Uterus (tissue), 4 donors: ENCODE measurements around the gene USP15. TPM values are rescaled to one million over a fixed set of nuclear protein-coding genes. Genes with fewer than 3 reads are reported as not detected.

Source experiments
- DNase-seq, 2 donors: peaks; one replicate each; pipeline ENCODE4 v3.0.0-alpha.2; 2019 to 2020
- H3K27ac ChIP-seq, 2 donors: fragments of 200-600 bp; sonication (generic); 1 replicate in 1 of 2; 2 replicates in 1 of 2; pipeline ENCODE4 v1.5.1; 2016 to 2018
- H3K27me3 ChIP-seq, 2 donors: fragments of 200-600 bp; sonication (generic); one replicate each; pipeline ENCODE4 v1.5.1; 2018 to 2019; ENCODE audit warnings: control low read depth in 1 of 2
- H3K36me3 ChIP-seq, 2 donors: fragments of 200-600 bp; sonication (generic); one replicate each; pipeline ENCODE4 v1.5.1; 2019; ENCODE audit warnings: control low read depth in 1 of 2
- H3K4me1 ChIP-seq, 2 donors: fragments of 200-600 bp; sonication (generic); one replicate each; pipeline ENCODE4 v1.5.1; 2018 to 2019; ENCODE audit warnings: control low read depth in 1 of 2
- H3K4me3 ChIP-seq, 2 donors: fragments of 200-600 bp; sonication (generic); 1 replicate in 1 of 2; 2 replicates in 1 of 2; pipeline ENCODE4 v1.5.1; 2018 to 2019; ENCODE audit warnings: mild to moderate bottlenecking in 1 of 2
- H3K9me3 ChIP-seq, 2 donors: fragments of 200-600 bp; sonication (generic); one replicate each; pipeline ENCODE4 v1.5.1; 2019; ENCODE audit warnings: control low read depth in 1 of 2
- POLR2A ChIP-seq, 2 donors: fragments of 450-650 bp; IDR thresholded peaks; one replicate each; pipeline ENCODE4 v1.6.1; 2016; ENCODE audit warnings: antibody characterized with exemption in 2 of 2, mild to moderate bottlenecking in 1 of 2, moderate library complexity in 1 of 2
- intact Hi-C: fragments of 100-400 bp; cut with DNase I; formaldehyde crosslinking; loops from one replicate; pipeline ENCODE4 v1.15.1; 2023; ENCODE audit warnings: low total_unique reads
- total RNA-seq, 4 donors: library from RNA; depleted of rRNA in 3 of 4; stranded (reverse); fragments of >200 nt in 3 of 4; gene quantifications; one replicate each; pipeline versions ENCODE4 v1.1.0 to v1.2.4, GENCODE V29; 2014 to 2023
- TF ChIP-seq, protein P1 (sequence below), 4 experiments: fragments of 200-600 bp in 2 of 4; fragments of 450-650 bp in 2 of 4; sonication (generic) in 2 of 4; IDR thresholded peaks; one replicate each; pipeline ENCODE4 v1.5.1; 2016 to 2019; ENCODE audit warnings: antibody characterized with exemption in 4 of 4, mild to moderate bottlenecking in 2 of 4, moderate library complexity in 1 of 4
- donor health status: DM: yes; HTN: yes; CAD: no.

USP15 gene
- total RNA-seq, 4 donors from 2014 or later = 44.8 to 98.9 (median 76.5) TPM

DNA sequence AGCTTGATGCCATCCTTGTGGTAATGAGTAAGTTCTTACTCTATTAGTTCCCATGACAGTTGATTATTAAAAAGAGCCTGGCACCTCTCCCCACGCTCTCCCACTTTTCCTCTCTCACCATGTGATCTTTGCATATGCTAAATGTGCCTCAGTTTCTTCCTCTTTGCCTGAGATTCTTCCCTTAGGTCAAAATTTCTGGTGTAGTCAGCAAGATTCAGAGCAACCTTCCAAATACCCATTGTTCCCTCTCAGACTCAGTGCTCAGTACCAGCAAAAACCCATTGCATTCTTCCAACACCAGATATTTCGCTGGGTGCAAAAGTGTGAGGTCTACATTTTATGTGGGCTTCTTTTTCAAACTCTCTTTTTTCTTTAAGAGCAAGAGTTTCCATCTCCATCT, 10.8 kb upstream of the USP15 start:
- no peak overlapping the region for H3K27ac ChIP-seq
- H3K36me3 ChIP-seq = no peaks in the 10 kb centered on the region
- H3K27me3 ChIP-seq = no peaks in the 10 kb centered on the region
- intact Hi-C loops = no loop called here
- DNase-seq = no peak
- TF ChIP-seq, protein P1, sequence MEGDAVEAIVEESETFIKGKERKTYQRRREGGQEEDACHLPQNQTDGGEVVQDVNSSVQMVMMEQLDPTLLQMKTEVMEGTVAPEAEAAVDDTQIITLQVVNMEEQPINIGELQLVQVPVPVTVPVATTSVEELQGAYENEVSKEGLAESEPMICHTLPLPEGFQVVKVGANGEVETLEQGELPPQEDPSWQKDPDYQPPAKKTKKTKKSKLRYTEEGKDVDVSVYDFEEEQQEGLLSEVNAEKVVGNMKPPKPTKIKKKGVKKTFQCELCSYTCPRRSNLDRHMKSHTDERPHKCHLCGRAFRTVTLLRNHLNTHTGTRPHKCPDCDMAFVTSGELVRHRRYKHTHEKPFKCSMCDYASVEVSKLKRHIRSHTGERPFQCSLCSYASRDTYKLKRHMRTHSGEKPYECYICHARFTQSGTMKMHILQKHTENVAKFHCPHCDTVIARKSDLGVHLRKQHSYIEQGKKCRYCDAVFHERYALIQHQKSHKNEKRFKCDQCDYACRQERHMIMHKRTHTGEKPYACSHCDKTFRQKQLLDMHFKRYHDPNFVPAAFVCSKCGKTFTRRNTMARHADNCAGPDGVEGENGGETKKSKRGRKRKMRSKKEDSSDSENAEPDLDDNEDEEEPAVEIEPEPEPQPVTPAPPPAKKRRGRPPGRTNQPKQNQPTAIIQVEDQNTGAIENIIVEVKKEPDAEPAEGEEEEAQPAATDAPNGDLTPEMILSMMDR (IDR thresholded peaks at IDR 0.05) = no peak
- TF ChIP-seq POLR2A (IDR thresholded peaks at IDR 0.05) = no peak
- no peaks in the 10 kb centered on the region for H3K9me3 ChIP-seq
- no peaks in the 10 kb centered on the region for H3K4me1 ChIP-seq
- H3K4me3 ChIP-seq = no peak overlapping the region

DNA sequence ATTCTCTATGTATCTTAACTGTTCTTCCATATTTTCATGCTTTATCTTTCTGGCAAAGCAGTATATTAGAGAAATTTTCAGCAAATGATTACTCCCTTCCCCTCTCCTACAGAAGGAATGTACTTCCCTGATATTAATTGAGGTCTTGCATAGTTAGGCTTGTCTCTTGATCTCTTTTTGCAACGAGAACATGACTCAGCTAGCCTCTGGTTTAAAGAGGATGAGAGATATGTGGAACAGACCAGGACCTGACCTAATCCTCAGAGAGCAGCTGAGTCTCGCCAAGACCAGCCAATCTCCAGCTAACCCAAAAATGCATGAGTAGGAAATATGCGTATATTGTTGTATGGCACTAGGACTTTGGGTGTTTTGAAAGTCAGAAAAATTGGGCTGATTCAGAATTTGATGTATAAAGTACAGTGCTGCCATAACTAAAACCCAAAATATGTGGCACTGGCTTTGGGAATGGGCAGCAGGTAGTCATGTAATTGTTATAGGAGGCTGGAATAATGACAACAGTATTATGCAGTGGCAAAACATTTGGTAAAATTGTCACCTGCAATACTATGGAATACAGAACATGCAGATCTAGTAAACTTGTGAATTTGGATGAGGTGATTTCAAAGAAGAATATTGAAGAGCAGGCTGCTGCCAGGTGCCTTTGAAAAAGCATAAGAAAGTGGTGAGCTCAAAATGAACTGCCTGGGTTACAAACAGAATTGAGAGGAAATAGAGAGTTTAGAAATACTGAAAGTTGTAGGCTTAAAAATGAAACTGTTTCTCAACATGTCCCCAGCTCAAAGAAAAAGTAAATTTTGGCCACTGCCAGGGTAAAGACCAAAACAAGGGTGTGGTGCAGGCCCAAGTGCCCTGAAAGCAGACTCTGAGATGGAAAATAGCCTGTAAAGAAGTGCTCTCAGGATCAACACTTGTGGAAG, 9.3 kb upstream of the USP15 start:
- intact Hi-C loops = no loop called here
- DNase-seq = no peak
- no peaks in the 10 kb centered on the region for H3K9me3 ChIP-seq
- H3K36me3 ChIP-seq = no peaks in the 10 kb centered on the region
- H3K4me3 ChIP-seq = no peak overlapping the region
- H3K4me1 ChIP-seq = no peaks in the 10 kb centered on the region
- no peak for TF ChIP-seq POLR2A (IDR thresholded peaks at IDR 0.05)
- TF ChIP-seq, protein P1 (IDR thresholded peaks at IDR 0.05) = no peak
- H3K27me3 ChIP-seq = no peaks in the 10 kb centered on the region
- no peak overlapping the region for H3K27ac ChIP-seq

DNA sequence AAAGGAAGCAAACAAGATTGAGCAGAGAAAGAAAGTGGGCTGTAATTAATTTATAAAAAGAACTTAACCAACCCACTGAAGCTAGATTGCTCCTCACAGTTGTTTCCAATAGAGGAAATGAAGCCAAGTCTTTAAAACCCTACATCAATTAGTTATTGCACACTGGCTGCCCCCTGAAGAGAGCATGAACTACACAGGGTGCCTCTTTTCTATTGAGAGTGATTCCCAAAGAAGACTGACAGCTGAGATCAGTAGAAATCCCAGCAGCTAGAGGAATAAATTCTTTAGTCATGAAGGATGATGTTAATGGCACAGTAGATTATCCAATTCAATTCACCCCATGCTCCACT, 8.6 kb upstream of the USP15 start:
- DNase-seq = no peak
- H3K36me3 ChIP-seq = no peaks in the 10 kb centered on the region
- H3K4me3 ChIP-seq = no peak overlapping the region
- no peak for TF ChIP-seq POLR2A (IDR thresholded peaks at IDR 0.05)
- TF ChIP-seq, protein P1 (IDR thresholded peaks at IDR 0.05) = no peak
- H3K27me3 ChIP-seq = no peaks in the 10 kb centered on the region
- intact Hi-C loops = no loop called here
- H3K9me3 ChIP-seq = no peaks in the 10 kb centered on the region
- H3K4me1 ChIP-seq = no peaks in the 10 kb centered on the region
- no peak overlapping the region for H3K27ac ChIP-seq

DNA sequence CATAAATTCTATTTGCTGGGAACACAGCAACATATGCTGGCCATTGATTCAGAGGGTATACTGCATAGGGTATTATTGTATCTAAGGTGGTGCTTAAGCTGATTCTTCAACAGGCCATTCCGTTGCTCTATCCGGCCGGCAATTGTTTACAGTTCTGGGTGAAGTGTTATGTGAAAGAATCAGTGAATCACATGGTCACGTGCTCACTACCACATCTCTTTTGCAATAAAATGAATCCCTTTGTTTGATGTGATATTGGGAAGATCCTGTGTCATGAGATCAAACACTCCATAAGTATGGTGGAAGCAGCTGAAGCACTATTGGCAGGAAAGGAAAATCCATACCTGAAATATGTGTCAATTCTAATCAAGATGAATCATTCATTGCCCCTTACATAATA, 7.6 kb upstream of the USP15 start:
- no peak overlapping the region for H3K27ac ChIP-seq
- intact Hi-C loops = no loop called here
- H3K27me3 ChIP-seq = no peaks in the 10 kb centered on the region
- no peak overlapping the region for H3K4me3 ChIP-seq
- no peak for TF ChIP-seq POLR2A (IDR thresholded peaks at IDR 0.05)
- TF ChIP-seq, protein P1 (IDR thresholded peaks at IDR 0.05) = no peak
- H3K4me1 ChIP-seq = no peaks in the 10 kb centered on the region
- no peaks in the 10 kb centered on the region for H3K9me3 ChIP-seq
- H3K36me3 ChIP-seq = no peaks in the 10 kb centered on the region
- DNase-seq = no peak

DNA sequence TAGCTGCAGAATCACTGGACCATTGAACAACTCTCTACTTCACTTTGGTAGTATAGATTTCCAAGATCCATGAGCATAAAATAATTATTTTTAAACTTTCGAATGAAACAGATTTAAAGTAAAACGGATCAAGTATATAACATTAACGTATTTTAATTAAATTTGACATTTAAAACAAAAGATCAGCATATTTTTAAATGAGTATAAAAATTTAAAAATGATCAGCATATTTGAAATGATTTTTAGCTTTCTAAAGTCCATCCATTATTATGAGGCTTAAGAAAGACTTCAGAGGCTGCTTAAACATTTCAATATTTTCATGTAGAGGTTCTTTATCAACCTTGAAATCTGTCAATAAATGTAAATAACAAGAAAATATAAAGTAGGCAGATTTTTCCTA, 5.2 kb upstream of the USP15 start:
- intact Hi-C loops = no loop called here
- Histone ChIP-seq H3K9me3 (no peaks in the 10 kb centered on the region), H3K27me3 (no peaks in the 10 kb centered on the region), H3K27ac (no peak overlapping the region), H3K4me3 (no peak overlapping the region), H3K4me1 (no peaks in the 10 kb centered on the region), H3K36me3 (no peaks in the 10 kb centered on the region)
- TF ChIP-seq, protein P1 (IDR thresholded peaks at IDR 0.05) = no peak
- TF ChIP-seq POLR2A (IDR thresholded peaks at IDR 0.05) = no peak
- DNase-seq = no peak
